Measurements from ENCODE around the gene ZNF783.
A peak's percentile ranks its signal among the peaks of the same experiment; 100 is the strongest.
"Not testable (repeated sequence)": the region's sequence is repeated elsewhere in the genome, so short reads cannot be mapped to it uniquely, and the experiment has no call there.

The ZNF783 gene

GRCh38 chr7:149261829-149262617 is at the start of gene ZNF783:
Gene ZNF783, plus strand, starts transcription at chr7:149262196. Its CDS starts 138 bp downstream, at chr7:149262334.
- DNase-seq (ENCODE audit: low read depth) = peak; percentile 82

DNA sequence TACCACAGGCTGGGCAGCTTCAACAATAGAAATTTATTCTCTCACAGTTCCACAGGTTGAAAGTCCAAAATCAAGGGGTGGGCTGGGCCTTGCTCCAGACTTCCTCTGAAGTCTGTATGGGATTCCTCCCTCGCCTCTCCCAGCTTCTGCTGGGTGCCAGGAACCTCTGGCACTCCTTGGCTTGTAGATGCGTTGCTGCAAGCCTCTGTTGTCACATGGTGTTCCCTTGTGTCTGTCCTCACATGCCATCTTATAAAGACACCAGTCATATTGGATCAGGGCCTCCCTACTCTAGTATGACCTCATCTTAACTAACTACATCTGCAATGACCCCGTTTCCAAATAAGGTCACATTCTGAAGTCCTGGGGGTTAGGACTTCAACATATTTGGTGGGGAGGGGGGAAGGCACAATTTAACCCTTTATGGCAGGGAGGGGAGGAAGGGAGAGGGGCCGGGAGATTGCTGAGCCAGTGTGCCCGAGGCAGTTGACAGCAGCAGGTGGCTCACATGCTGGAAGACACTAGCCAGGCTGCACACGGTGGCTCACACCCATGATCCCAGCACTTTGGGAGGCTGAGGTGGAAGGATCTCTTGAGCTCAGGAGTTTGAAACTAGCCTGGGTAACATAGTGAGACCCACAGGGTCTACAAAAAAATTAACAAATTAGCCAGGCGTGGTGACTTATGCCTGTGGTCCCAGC is 47.8 kb upstream of the ZNF783 start:
- no peak for DNase-seq (ENCODE audit: low read depth)

DNA sequence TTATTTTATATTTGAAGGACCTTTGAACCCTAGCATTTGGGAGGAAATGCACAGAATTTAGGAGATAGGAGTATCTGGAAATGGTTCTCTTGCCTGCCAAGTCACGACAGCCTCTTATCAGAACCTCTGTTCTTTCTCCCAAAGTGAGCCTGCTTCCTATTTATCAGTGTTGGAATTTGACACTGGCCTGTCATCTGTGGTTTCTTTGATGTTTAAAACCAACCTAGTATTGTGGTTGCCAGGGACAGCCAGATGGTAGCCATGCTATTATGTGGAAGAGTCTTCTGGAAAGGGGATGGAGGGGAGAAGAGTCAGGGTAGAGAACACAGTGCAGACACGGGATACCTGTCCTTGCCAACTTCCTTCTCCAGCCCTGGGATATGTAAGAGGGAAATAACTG is 45.6 kb upstream of the ZNF783 start:
- no peak for DNase-seq (ENCODE audit: low read depth)

- no peak for DNase-seq (ENCODE audit: low read depth)
Observed at GRCh38 chr7:149217570-149217969, 44.4 kb upstream of the ZNF783 start.

DNA sequence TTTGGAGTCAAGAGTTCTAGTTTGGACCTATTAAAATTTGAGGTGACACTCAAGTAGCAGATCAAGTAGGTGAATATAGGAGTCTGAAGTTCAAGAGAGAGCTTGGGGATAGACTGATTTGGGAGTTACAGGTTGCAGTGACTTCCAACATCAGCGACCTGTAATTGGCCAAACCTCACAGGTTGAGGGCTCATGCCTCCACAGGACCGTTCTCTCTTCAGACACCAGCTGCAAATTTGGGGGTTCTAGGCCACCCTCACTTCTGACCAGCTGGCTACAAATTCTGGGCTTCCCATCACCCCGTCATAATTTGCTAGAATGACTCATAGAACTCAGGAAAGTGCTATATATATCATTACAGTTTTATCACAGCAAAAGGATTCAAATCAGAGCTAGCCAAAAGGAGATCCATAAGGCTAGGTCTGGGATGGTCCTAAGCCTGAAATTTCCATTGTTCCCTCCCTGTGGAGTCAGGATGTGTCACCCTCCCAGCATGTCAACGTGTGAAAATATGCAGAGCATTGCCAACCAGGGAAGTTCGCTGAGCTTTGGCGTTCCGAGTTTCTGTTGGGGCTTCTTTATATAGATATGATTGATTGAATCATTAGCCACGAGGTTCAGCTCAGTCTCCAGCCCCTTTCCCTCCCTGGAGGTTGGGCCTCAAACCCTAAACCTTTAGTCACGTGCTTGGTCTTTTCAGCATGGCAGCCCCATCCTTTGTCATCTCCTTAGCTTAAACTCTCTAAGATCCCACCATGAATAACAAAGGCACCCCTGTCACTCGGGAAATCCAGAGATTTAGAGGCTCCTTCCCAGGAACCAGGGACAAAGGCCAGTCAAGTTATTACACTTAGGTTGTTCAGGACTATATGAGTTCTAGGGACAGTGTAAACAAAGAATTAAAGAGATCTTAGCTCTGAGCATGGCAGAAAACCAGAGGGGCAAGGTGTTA is 43.3 kb upstream of the ZNF783 start:
- DNase-seq (ENCODE audit: low read depth) = no peak

- DNase-seq (ENCODE audit: low read depth) = no peak
Observed at GRCh38 chr7:149220534-149220933, 41.5 kb upstream of the ZNF783 start.

DNA sequence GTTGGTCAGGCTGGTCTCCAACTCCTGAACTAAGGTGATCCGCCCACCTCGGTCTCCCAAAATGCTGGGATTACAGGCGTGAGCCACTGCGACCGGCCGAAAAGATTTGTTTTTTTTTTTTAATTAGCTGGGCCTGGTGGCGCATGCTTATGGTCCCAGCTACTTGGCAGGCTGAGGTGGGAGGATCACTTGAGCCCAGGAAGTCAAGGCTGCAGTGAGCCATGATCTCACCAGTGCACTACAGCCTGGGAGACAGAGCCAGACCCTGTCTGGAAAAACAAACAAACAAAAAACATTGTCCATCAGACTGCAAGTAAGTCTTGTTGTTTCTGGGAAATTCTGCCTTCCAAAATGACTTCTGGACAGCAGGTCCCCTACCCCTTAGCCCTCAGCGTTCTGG is 38.8 kb upstream of the ZNF783 start:
- no peak for DNase-seq (ENCODE audit: low read depth)

DNA sequence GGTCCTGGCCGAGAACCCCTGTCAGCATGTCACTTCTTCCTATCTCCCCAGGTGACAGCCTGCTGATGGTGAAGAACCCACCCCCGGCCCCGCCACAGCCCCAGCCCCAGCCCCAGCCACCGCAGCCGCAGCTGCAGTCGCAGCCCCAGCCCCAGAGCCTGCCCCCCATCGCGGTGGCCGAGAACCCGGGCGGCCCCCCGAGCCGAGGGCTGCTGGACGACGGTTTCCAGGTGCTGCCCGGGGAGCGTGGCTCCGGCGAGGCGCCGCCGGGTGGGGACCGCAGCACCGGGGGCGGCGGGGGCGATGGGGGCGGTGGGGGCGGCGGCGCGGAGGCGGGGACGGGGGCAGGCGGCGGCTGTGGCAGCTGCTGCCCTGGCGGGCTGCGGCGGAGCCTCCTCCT is 38.2 kb upstream of the ZNF783 start:
- no peak for DNase-seq (ENCODE audit: low read depth)

DNA sequence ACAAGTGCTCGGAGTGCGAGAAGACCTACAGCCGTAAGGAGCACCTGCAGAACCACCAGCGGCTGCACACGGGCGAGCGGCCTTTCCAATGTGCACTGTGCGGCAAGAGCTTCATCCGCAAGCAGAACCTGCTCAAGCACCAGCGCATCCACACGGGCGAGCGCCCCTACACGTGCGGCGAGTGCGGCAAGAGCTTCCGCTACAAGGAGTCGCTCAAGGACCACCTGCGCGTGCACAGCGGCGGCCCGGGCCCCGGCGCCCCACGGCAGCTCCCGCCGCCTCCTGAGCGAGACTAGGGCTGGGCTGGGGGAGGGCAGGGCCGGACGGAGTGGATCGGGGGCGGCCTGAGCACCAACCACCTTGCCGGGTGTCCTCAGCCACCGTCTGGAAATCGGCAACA is 37.6 kb upstream of the ZNF783 start:
- no peak for DNase-seq (ENCODE audit: low read depth)

DNA sequence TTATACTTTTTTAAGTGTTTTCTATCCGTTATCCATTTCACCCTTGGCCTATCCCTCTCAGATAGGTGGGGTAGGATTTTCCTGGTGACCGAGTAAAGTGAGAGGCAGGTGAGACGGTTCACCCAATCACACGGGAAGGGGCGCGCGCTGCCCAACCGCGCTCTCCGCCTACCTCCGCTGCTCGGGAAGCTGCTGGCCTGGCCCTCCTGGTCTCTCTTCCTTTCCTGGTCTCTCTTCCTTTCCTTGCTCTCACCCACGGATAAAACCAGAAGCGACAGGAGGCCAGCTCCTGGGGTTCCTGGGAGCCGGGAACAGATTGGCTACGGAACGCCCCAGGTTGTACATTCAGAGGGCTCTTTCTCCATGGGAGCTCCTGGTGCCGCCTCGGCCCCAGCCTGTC is 36.9 kb upstream of the ZNF783 start:
- no peak for DNase-seq (ENCODE audit: low read depth)

DNA sequence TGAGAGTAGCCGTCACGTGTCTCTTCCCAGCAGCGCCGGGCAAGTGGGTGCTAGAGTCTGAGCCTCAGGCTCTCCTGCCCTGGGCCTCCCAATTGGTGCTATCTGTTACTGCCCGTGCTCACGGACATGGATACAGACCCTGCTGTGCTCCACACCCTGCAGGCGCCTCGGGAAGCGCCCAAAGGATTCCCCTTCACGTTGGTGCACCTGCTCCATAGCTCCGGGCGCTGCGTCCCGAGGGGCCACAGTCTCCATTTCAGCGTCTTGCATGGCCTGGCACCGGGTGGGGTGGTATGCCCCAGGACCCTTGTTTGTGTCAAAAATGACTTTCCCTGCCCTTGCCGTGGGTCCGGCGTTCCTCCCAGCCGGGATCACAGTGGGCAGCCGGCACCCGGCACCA is 36.3 kb upstream of the ZNF783 start:
- DNase-seq (ENCODE audit: low read depth) = no peak

DNA sequence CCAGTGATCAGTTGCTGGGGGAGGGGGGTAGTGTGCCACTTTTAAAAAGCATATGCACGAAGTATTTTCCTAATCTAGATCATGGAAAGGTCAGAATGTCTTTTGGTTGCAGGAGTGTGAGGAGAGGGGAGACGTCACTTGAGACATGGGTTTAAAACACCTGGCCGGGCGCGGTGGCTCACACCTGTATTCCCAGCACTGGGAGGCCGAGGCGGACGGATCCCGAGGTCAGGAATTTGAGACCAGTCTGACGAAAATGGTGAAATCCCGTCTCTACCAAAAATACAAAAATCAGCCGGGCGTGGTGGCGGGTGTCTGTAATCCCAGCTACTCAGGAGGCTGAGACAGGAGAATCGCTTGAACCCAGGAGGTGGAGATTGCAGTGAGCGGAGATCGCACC is 35.6 kb upstream of the ZNF783 start:
- DNase-seq (ENCODE audit: low read depth) = not testable (repeated sequence)

GRCh38 chr7:149226840-149227494 is 35.0 kb upstream of the ZNF783 start:
- DNase-seq (ENCODE audit: low read depth) = no peak

GRCh38 chr7:149228831-149229471 is 33.0 kb upstream of the ZNF783 start:
- DNase-seq (ENCODE audit: low read depth) = no peak

GRCh38 chr7:149229526-149229925 is 32.5 kb upstream of the ZNF783 start:
- DNase-seq (ENCODE audit: low read depth) = no peak

GRCh38 chr7:149232362-149232761 is 29.6 kb upstream of the ZNF783 start:
- no peak for DNase-seq (ENCODE audit: low read depth)

DNA sequence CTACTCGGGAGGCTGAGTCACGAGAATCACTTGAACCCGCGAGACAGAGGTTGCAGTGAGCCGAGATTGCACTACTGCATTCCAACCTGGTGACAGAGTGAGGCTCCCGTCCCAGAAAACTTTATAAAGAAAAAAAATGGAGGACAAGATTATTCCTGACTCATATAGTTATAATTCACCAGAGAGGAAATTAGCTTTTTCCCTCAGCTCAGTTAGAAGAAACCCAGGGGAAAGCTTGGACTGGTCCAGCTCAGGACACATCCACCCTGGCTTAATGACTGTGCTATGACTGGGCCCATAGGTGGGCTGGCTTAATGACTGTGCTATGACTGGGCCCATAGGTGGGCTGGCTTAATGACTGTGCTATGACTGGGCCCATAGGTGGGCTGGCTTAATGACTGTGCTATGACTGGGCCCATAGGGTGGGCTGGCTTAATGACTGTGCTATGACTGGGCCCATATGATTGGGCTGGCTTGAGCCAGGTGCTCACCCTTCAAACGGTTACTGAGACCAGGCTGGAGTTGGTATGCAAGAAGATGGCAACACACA is 28.3 kb upstream of the ZNF783 start:
- not testable (repeated sequence) for DNase-seq (ENCODE audit: low read depth)

- no peak for DNase-seq (ENCODE audit: low read depth)
Observed at GRCh38 chr7:149237502-149237901, 24.5 kb upstream of the ZNF783 start.

GRCh38 chr7:149238051-149238450 is 23.9 kb upstream of the ZNF783 start:
- DNase-seq (ENCODE audit: low read depth) = no peak

DNA sequence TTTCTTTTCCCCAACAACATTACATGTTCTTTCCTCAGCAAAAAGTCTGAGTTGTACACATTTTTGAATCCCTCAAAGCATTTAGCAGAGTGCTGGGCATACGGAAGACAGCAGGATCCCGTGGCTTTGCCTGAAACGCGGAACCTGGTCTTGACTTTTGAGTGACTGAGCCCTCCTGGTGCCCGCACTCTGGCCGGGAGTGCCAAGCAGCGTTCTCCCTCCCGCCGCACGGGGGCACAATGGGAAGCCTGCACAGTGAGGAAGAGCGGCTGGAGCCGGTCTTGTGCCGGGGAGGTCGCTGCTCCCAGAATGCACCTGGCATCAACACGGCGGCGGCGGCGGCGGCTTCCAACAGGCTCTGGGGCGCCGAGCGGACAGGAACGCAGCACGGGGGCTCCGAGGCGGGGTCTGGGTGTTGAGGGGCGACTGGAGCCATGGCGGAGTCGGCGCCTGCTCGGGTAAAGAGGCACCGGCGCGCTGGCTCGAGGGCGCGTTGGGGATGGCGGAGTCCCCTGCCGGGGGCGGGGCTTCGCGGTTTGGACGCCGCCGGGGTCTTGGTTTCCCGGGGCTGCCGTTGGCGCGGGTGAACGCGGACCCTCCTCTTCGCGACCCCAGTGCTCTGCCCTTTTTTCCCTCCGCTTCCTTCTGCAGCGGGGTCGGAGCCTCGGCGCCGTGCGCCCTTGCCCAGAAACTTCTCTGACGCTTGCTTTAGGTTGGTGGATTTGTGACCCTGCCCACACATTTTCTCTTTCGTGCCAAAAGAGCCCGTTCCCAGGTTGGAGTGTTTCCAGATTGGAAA is 22.5 kb upstream of the ZNF783 start, which contains the start of gene ZNF212:
TSS of gene ZNF212 (plus strand) at position 307 of the 799 bp plus-strand sequence. CDS start at position 435, 128 bp downstream.
- peak; percentile 80 for DNase-seq (ENCODE audit: low read depth)
